GM06990 (cell line): Measurements from ENCODE around the gene FLNC.

Experiments used
- DNase-seq: peaks from one replicate; pipeline ENCODE4 v3.0.0-alpha.2; 2011; ENCODE audit not compliant: insufficient read length; ENCODE audit errors: extremely low read depth
- H3K27me3 ChIP-seq: replicated peaks from 2 replicates; pipeline ENCODE4 v1.6.0; 2011; ENCODE audit warnings: low read length; ENCODE audit not compliant: control insufficient read depth, insufficient read depth
- H3K36me3 ChIP-seq: 2 replicates; pipeline ENCODE4 v1.5.1; 2011; ENCODE audit warnings: low read length; ENCODE audit not compliant: control insufficient read depth, insufficient read depth
- H3K4me3 ChIP-seq: replicated peaks from 2 replicates; pipeline ENCODE4 v1.5.1; 2011; ENCODE audit warnings: low read depth, mild to moderate bottlenecking, control low read depth, low read length
- CTCF ChIP-seq: IDR thresholded peaks from 2 replicates; pipeline ENCODE4 v1.5.1; 2011; ENCODE audit warnings: low read length, control low read depth, mild to moderate bottlenecking, inconsistent platforms; ENCODE audit not compliant: insufficient read depth, poor library complexity, severe bottlenecking

The FLNC gene

GRCh38 chr7:128853799-128854198 is 23.6 kb downstream of the FLNC start:
- Histone ChIP-seq H3K27me3 (no peaks in the 10 kb centered on the region), H3K4me3 (no peak overlapping the region), H3K36me3 (no peaks in the 10 kb centered on the region)
- TF ChIP-seq CTCF, result no peak
- DNase-seq, result no peak

- no peak for DNase-seq
- Histone ChIP-seq H3K36me3 (no peaks in the 10 kb centered on the region), H3K4me3 (no peak overlapping the region), H3K27me3 (no peaks in the 10 kb centered on the region)
- TF ChIP-seq CTCF, result no peak
These were observed 24.2 kb downstream of the FLNC start for GRCh38 chr7:128854396-128854795.

- DNase-seq, result no peak
- Histone ChIP-seq H3K4me3 (no peak overlapping the region), H3K36me3 (no peaks in the 10 kb centered on the region), H3K27me3 (no peaks in the 10 kb centered on the region)
- no peak for TF ChIP-seq CTCF
These were observed 25.4 kb downstream of the FLNC start for GRCh38 chr7:128855559-128855958.

- no peak overlapping the region for H3K4me3 ChIP-seq
- H3K27me3 ChIP-seq, result no peaks in the 10 kb centered on the region
- no peak for TF ChIP-seq CTCF
- DNase-seq, result no peak
- H3K36me3 ChIP-seq, result no peaks in the 10 kb centered on the region
These were observed 26.0 kb downstream of the FLNC start for GRCh38 chr7:128856001-128856718.

- no peaks in the 10 kb centered on the region for H3K27me3 ChIP-seq
- no peaks in the 10 kb centered on the region for H3K36me3 ChIP-seq
- TF ChIP-seq CTCF, result no peak
- no peak overlapping the region for H3K4me3 ChIP-seq
- DNase-seq, result no peak
These were observed 28.4 kb downstream of the FLNC start for GRCh38 chr7:128858380-128859231.
